Stimulated activated effector memory CD8-positive, alpha-beta T cell treated with anti-CD3 and anti-CD28 coated beads, Interleukin-12 subunit alpha, Interleukin-12 subunit beta, amount 100 ng/mL, for 72 hours (primary cell): ENCODE results near the gene RPL35A.
"Not testable (repeated sequence)": the region's sequence is repeated elsewhere in the genome, so short reads cannot be mapped to it uniquely, and the experiment has no call there.

ENCODE experiments used
- ATAC-seq: fragments of 150-1000 bp; cut with Tn5 transposase; 2 replicates; pipeline ENCODE4 v1.10.0; 2021
- DNase-seq, 2 donors: peaks; one replicate each; pipeline ENCODE4 v3.0.0; 2021 to 2022; ENCODE audit warnings: low spot score in 2 of 2
- H3K27ac Mint-ChIP-seq: one replicate; pipeline ENCODE4 v1.8.0; 2022; ENCODE audit warnings: mild to moderate bottlenecking, mixed read lengths
- H3K36me3 Mint-ChIP-seq: one replicate; pipeline ENCODE4 v1.8.0; 2022; ENCODE audit warnings: mild to moderate bottlenecking, mixed read lengths
- H3K4me1 Mint-ChIP-seq: one replicate; pipeline ENCODE4 v1.8.0; 2022; ENCODE audit warnings: mixed read lengths
- H3K4me3 Mint-ChIP-seq: one replicate; pipeline ENCODE4 v1.8.0; 2022; ENCODE audit warnings: mild to moderate bottlenecking, mixed read lengths
- H3K9me3 Mint-ChIP-seq: one replicate; pipeline ENCODE4 v1.8.0; 2022; ENCODE audit warnings: mixed read lengths

RPL35A gene

DNA sequence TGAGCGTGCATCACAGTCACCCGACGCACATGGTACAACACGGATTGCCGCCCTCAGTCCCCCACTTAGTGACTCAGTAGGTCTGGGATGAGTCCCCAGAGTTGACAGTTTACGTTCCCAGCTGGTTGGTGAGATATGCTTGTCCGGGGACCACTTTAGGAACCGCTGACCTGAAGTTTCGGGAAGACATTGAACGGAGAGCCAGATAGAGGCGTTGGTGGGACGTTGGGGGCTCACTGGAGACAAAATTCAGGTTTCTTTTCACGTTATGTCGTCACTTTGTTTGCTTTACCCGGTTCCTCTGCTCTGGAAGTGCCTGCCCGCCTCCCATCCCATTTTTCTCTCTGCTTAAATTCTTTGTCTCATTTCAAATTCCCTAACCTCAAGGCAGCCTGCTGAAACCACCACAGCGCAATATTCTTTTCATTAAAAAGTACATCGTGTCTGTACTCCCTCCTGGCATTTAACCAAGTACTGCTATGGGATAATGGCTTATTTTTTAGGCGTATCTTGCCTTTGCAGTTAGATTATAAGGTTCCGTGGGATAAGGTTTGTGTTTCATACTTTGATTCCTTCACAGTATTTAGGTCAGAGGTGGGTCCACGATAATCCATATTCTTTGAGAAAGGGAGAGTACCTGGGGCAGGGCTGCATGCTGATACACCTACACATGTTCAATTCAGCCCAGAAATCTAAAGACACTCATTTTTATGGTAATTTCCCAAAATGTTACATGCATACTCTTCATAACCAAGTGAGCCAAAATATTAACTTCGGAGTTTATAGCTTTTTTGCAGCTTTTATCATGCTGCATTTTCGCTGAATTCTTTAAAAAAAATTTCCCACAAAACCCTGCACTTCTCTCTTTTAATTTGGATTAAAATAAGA lies 10.9 kb downstream of the RPL35A start:
- DNase-seq = no peak
- Mint-ChIP-seq H3K4me3 (peak overlapping the region; percentile 86), H3K9me3 (no peaks in the 10 kb centered on the region), H3K36me3 (peaks cover 35% of the 10 kb centered on the region), H3K4me1 (peaks cover 48% of the 10 kb centered on the region), H3K27ac (peak overlapping the region; percentile 87)
- peak; percentile 80 for ATAC-seq

DNA sequence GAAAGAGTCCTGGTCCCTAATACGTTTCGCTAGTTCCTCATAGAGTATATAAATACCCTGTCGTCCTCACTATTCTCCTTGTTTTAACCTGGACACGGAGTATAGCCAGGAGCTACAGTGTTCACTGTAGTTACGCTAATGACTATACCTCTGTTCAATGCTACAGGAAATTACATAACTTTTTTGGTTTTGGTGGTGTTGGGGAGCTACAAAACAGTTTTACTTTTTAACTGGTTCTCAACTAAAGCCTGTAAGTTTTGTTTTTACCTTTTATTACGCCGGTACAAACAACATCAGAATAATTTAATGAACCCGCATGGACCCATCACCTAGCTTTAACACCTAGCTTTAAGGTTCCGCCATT lies 11.6 kb downstream of the RPL35A start:
- Mint-ChIP-seq H3K36me3 (peaks cover 29% of the 10 kb centered on the region), H3K27ac (no peak overlapping the region), H3K4me1 (peaks cover 48% of the 10 kb centered on the region), H3K4me3 (peak overlapping the region; percentile 86), H3K9me3 (no peaks in the 10 kb centered on the region)
- ATAC-seq (no peak), DNase-seq (no peak)

DNA sequence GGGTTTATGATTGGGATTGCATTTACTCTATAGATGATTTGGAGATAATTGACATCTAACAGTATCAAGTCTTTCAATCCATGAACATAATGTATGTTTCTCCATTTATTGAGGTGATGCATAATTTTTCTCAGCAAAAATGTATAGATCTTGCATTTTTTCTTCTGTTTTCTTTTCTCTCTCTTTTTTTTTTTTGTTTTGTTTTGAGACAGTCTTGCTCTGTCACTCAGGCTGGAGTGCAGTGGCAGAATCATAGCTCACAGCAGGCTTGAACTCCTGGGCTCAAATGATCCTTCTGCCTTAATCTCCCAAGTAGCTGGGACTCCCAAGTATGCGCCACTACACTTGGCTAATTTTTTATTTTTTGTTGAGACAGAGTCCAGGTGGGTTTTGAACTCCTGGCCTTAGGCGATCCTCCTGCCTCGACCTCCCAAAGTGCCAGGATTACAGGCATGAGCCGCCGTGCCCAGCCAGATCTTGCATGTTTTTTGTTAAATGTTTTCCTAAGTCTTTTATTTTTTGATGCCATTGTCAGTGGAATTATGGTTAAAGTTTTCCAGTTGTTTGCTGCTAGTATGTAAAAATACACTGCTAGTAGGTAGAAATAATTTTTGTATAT lies 13.1 kb downstream of the RPL35A start:
- no peak overlapping the region for H3K27ac Mint-ChIP-seq
- DNase-seq (no peak), ATAC-seq (no peak)
- no peak overlapping the region for H3K4me3 Mint-ChIP-seq
- peaks cover 38% of the 10 kb centered on the region for H3K4me1 Mint-ChIP-seq
- peaks cover 13% of the 10 kb centered on the region for H3K36me3 Mint-ChIP-seq
- H3K9me3 Mint-ChIP-seq = peaks cover 5% of the 10 kb centered on the region

DNA sequence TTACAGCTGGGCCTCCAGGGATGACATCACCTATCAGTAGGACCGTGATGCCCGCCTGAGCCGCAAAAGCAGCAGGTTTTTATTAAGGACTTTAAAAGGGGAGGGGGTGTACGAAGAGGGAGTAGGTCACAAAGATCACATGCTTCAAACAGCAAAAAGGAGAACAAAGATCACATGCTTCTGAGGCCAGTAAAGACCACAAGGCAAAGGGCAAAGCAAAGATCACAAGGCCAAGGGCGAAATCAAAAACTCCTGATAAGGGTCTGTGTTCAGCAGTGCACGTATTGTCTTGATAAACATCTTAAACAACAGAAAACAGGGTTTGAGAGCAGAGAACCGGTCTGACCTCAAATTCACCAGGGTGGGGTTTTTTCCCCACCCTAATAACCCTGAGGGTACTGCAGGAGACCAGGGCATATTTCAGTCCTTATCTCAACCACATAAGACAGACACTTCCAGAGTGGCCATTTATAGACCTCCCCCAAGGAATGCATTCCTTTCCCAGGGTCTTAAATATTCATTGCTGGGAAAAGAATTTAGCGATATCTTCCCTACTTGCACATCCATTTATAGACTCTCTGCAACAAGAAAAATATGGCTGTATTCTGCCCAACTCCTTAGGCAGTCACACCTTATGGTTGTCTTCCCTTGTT lies 17.5 kb downstream of the RPL35A start:
- not testable (repeated sequence) for H3K4me3 Mint-ChIP-seq, DNase-seq, H3K27ac Mint-ChIP-seq, H3K4me1 Mint-ChIP-seq, ATAC-seq, H3K9me3 Mint-ChIP-seq, H3K36me3 Mint-ChIP-seq

DNA sequence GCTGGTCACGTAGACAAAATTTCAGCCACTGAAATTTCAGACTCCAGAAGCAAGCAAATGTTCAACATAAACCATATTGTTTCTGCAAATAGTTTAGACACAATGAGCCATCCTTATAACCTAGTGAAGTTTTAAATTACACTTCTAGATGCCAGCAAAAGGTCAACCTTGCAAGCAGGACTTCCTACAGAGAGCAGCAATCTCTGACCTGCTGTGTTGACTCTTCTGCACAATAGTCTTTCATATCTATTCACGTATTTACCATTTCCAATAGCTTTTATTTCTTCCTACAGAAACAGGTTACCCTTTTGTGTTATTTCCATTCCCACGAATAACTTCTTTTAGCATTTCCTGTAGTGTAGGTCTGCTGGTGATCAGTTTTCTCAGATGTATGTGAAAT lies 20.6 kb downstream of the RPL35A start:
- Mint-ChIP-seq H3K9me3 (peaks cover 9% of the 10 kb centered on the region), H3K27ac (no peak overlapping the region), H3K4me3 (no peak overlapping the region), H3K36me3 (no peaks in the 10 kb centered on the region), H3K4me1 (no peaks in the 10 kb centered on the region)
- DNase-seq = no peak
- ATAC-seq = no peak

DNA sequence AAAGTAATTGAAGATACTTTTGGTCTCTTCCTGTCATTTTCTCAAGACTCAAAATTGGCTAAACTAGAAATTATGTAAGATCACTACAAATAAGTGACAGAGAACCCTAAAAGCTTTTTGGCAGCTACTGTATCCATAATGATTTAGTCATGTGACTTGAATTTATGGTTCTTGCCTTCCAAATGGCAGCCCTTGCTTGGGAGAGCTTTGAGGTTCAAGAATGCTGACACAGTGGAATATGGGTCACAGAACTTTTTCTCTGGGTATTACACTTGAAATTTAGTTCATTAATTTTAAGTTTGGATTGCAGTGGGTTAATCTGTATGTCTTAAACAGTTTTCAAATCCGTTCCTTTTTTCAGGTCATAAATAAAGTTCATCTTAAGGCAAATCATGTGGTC lies 24.0 kb downstream of the RPL35A start:
- Mint-ChIP-seq H3K4me1 (no peaks in the 10 kb centered on the region), H3K27ac (no peak overlapping the region), H3K4me3 (no peak overlapping the region), H3K9me3 (peaks cover 4% of the 10 kb centered on the region), H3K36me3 (no peaks in the 10 kb centered on the region)
- ATAC-seq = no peak
- no peak for DNase-seq

DNA sequence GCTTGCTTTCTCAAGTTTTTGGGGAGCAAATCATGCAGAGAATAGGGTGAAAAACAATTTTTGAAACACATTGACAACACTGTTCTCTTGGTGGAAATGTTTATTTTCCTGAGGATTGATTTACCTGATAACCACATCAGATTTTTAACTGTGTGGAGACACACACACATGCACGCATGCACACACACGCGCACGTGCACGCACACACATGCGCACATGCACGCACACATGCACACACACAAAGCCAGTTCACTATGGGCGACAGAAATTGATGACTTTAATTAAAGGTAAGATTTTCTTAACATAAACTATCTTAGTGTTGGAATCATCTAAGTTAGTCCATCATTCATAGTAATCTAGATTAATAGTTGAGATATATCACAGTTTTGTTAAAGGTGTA lies 25.3 kb downstream of the RPL35A start:
- no peak overlapping the region for H3K27ac Mint-ChIP-seq
- H3K4me1 Mint-ChIP-seq = no peaks in the 10 kb centered on the region
- ATAC-seq (no peak), DNase-seq (no peak)
- H3K9me3 Mint-ChIP-seq = peaks cover 4% of the 10 kb centered on the region
- no peaks in the 10 kb centered on the region for H3K36me3 Mint-ChIP-seq
- H3K4me3 Mint-ChIP-seq = no peak overlapping the region

DNA sequence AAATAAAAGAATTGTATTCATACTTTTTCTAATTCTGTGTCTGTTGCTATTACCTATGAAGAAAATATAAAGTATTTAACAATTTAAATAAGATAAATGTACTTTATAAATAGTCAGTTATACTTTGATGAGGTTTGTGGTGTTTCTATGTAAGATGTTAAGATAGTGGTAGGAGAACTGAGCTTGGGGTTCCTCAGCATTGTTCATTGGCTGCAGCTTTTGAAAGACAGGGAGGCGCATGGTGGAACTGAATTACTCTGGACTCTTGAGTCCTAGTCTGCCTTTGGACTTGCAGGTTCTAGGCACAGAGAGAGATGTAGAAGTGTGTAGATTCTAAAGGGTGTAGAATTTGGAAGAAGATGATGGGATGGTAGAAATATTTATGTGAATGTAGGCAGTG lies 33.1 kb downstream of the RPL35A start:
- H3K9me3 Mint-ChIP-seq = no peaks in the 10 kb centered on the region
- no peaks in the 10 kb centered on the region for H3K4me1 Mint-ChIP-seq
- DNase-seq (no peak), ATAC-seq (no peak)
- no peak overlapping the region for H3K4me3 Mint-ChIP-seq
- no peak overlapping the region for H3K27ac Mint-ChIP-seq
- no peaks in the 10 kb centered on the region for H3K36me3 Mint-ChIP-seq

DNA sequence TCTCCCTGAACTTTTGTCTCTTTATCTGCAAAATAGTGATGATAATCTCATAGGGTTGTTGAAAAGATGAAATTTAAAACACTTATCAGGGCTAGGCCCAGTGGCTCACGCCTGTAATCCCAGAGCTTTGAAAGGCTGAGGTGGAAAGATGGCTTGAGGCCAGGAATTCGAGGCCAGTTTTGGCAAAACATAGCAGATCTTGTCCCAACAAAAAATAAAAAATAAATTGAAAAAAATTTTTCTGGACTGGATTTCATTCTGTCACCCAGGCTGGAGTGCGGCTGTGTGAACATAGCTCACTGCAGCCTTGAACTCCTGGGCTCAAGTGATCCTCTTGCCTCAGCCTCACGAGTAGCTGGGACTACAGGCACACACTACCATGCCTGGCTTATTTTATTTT lies 39.7 kb downstream of the RPL35A start:
- H3K4me3 Mint-ChIP-seq = no peak overlapping the region
- ATAC-seq (no peak), DNase-seq (no peak)
- no peak overlapping the region for H3K27ac Mint-ChIP-seq
- H3K36me3 Mint-ChIP-seq = peaks cover 7% of the 10 kb centered on the region
- no peaks in the 10 kb centered on the region for H3K9me3 Mint-ChIP-seq
- H3K4me1 Mint-ChIP-seq = no peaks in the 10 kb centered on the region

DNA sequence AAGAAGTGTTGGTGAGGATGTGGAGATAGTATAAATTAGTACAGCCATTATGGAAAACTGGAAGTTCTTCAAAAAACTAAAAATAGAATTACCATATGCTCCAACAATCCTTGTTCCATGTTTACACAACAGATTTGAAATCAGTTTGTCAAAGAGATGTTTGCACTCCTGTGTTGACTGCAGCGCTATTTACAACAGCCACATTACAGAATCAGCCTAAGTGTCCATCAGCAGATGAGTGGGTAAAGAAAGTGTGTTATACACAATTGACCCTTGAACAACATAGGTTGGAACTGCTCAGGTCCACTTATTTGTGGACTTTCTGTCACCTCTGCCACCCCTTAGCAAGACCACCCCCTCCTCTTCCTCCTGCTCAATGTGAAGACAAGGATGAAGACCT lies 44.7 kb downstream of the RPL35A start:
- Mint-ChIP-seq H3K36me3 (peaks cover 7% of the 10 kb centered on the region), H3K4me1 (no peaks in the 10 kb centered on the region), H3K27ac (no peak overlapping the region), H3K4me3 (no peak overlapping the region), H3K9me3 (no peaks in the 10 kb centered on the region)
- DNase-seq (no peak), ATAC-seq (no peak)

DNA sequence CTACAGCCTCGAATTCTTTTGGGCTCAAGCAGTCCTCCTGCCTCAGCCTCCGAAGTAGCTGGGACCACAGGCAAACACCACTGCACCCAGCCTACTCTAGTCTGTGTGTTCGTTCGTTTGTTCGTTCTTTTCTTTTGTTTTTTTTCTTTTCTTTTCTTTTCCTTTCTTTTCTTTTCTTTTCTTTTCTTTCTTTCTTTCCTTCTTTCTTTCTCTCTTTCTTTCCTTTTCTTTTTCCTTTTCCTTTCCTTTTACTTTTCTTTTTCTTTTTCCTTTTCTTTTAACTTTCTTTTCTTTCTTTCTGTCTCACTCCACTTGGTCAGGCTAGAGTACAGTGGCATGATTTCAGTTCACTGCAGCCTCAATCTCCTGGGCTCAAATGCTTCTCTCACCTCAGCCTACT lies 46.9 kb downstream of the RPL35A start:
- no peak overlapping the region for H3K4me3 Mint-ChIP-seq
- H3K4me1 Mint-ChIP-seq = no peaks in the 10 kb centered on the region
- ATAC-seq (no peak), DNase-seq (no peak)
- H3K27ac Mint-ChIP-seq = no peak overlapping the region
- H3K9me3 Mint-ChIP-seq = no peaks in the 10 kb centered on the region
- H3K36me3 Mint-ChIP-seq = peaks cover 2% of the 10 kb centered on the region

DNA sequence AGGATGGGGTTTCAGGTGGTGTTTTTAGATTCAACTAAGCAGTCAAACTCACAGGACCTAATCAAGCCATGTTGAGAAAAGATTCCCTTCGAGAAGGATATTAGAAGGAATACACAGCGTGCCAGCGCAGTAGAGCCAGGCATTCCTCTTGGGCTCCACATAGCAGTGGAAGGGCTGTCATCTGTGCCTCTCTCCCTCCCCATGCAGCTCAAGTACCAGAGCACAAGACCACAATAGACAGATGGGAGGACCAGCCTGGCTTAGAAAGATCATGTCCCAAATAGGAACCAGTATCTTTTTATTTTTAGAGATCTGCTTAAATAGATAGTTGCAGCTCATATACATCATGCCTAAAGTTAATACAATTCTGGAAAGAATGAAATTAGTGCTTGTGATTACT lies 47.9 kb downstream of the RPL35A start:
- H3K27ac Mint-ChIP-seq = no peak overlapping the region
- DNase-seq (no peak), ATAC-seq (no peak)
- H3K36me3 Mint-ChIP-seq = no peaks in the 10 kb centered on the region
- H3K4me1 Mint-ChIP-seq = no peaks in the 10 kb centered on the region
- H3K4me3 Mint-ChIP-seq = no peak overlapping the region
- H3K9me3 Mint-ChIP-seq = no peaks in the 10 kb centered on the region
